SK-N-SH (cell line): ENCODE data around the gene EPHA10. TPM values are rescaled to one million over a fixed set of nuclear protein-coding genes. Genes with fewer than 3 reads are reported as not detected.

Experiments used
- CTCF ChIA-PET: fragments of 300-600, 350-600 bp; formaldehyde crosslinking; extraction: SDS; loops from one replicate; lab custom pipeline; 2021; lab: Yijun Ruan, JAX
- POLR2A ChIA-PET: fragments of 350-600 bp; sonication (Branson Sonifier 250); formaldehyde crosslinking; extraction: SDS; loops from one replicate; lab custom pipeline; 2020; ENCODE audit warnings: antibody characterized with exemption, inconsistent platforms; lab: Yijun Ruan, JAX
- DNase-seq: peaks from one replicate; pipeline ENCODE4 v3.0.0; 2012
- H2AFZ ChIP-seq: fragments of 200-600 bp; sonication (generic); 2 replicates; pipeline ENCODE4 v1.8.1; 2016; ENCODE audit warnings: antibody characterized with exemption, mild to moderate bottlenecking, low read depth
- H3F3A ChIP-seq: fragments of 200-600 bp; sonication (generic); replicated peaks from 2 replicates; pipeline ENCODE3; 2016; ENCODE audit warnings: antibody characterized with exemption, mild to moderate bottlenecking; ENCODE audit not compliant: insufficient read depth
- H3K27ac ChIP-seq, 2 experiments: fragments of 200-500 bp in 1 of 2; fragments of 200-600 bp in 1 of 2; sonication (Bioruptor generic) in 1 of 2; sonication (generic), shearing (Covaris generic) in 1 of 2; 2 replicates each; pipeline versions ENCODE4 v1.5.1 to v1.6.1; 2014 to 2016; ENCODE audit warnings: low read depth in 2 of 2, inconsistent platforms in 1 of 2, low read length in 1 of 2, mild to moderate bottlenecking in 1 of 2, mixed read lengths in 1 of 2
- H3K27me3 ChIP-seq: fragments of 200-600 bp; sonication (generic), shearing (Covaris generic); 2 replicates; pipeline ENCODE4 v1.6.1; 2016; ENCODE audit warnings: mixed run types; ENCODE audit not compliant: insufficient read depth
- H3K36me3 ChIP-seq, 2 experiments: fragments of 200-500 bp in 1 of 2; fragments of 200-600 bp in 1 of 2; sonication (Bioruptor generic) in 1 of 2; sonication (generic) in 1 of 2; replicated peaks in 1 of 2; 2 replicates each; pipeline versions ENCODE3 to v1.5.1; 2014 to 2016; ENCODE audit warnings: low read length in 1 of 2, mild to moderate bottlenecking in 1 of 2; ENCODE audit not compliant: insufficient read depth in 2 of 2, control insufficient read depth in 1 of 2
- H3K4me1 ChIP-seq, 2 experiments: fragments of 200-500 bp in 1 of 2; fragments of 200-600 bp in 1 of 2; sonication (Bioruptor generic) in 1 of 2; sonication (generic), shearing (Covaris generic) in 1 of 2; 2 replicates each; pipeline versions ENCODE4 v1.5.1 to v1.6.1; 2014 to 2016; ENCODE audit warnings: low read depth in 1 of 2, low read length in 1 of 2, mixed run types in 1 of 2; ENCODE audit not compliant: insufficient read depth in 2 of 2, control insufficient read depth in 1 of 2
- H3K4me2 ChIP-seq: fragments of 200-600 bp; sonication (generic), shearing (Covaris generic); 2 replicates; pipeline ENCODE4 v1.6.1; 2017; ENCODE audit warnings: mixed run types
- H3K4me3 ChIP-seq, 2 experiments: fragments of 200-500 bp in 1 of 2; fragments of 200-600 bp in 1 of 2; sonication (Bioruptor generic) in 1 of 2; sonication (generic), shearing (Covaris generic) in 1 of 2; 2 replicates each; pipeline versions ENCODE4 v1.5.1 to v1.8.1; 2014 to 2016; ENCODE audit warnings: low read depth in 2 of 2, inconsistent platforms in 1 of 2, low read length in 1 of 2, mild to moderate bottlenecking in 1 of 2, mixed read lengths in 1 of 2, moderate library complexity in 1 of 2
- H3K79me2 ChIP-seq: fragments of 200-600 bp; sonication (generic); 2 replicates; pipeline ENCODE4 v1.8.1; 2017; ENCODE audit warnings: mild to moderate bottlenecking; ENCODE audit not compliant: insufficient read depth
- H3K9ac ChIP-seq: fragments of 200-600 bp; sonication (generic); 2 replicates; pipeline ENCODE4 v1.6.1; 2017; ENCODE audit warnings: mixed run types
- H3K9me2 ChIP-seq: fragments of 200-600 bp; sonication (generic); 2 replicates; pipeline ENCODE4 v1.6.1; 2017; ENCODE audit warnings: mixed run types
- H3K9me3 ChIP-seq: fragments of 200-600 bp; sonication (generic); 2 replicates; pipeline ENCODE4 v1.6.1; 2017; ENCODE audit warnings: mixed run types, mild to moderate bottlenecking, moderate library complexity
- H4K20me1 ChIP-seq: fragments of 200-600 bp; sonication (generic); 2 replicates; pipeline ENCODE4 v1.6.1; 2017; ENCODE audit warnings: mild to moderate bottlenecking, mixed run types; ENCODE audit not compliant: insufficient read depth
- ELF1 ChIP-seq: IDR thresholded peaks from 2 replicates; pipeline ENCODE4 v1.4.0; 2012
- EP300 ChIP-seq, 2 experiments: IDR thresholded peaks; 2 replicates each; pipeline versions ENCODE4 v1.4.0 to v1.6.1; 2012; ENCODE audit warnings: borderline replicate concordance in 1 of 2, low read depth in 1 of 2, low read length in 1 of 2
- EZH2phosphoT487 ChIP-seq: fragments of 200-600 bp; sonication (generic); IDR thresholded peaks from 2 replicates; pipeline ENCODE4 v1.6.1; 2017; ENCODE audit warnings: low read depth, mixed run types, mild to moderate bottlenecking, antibody characterized with exemption, moderate library complexity, borderline replicate concordance
- FOSL2 ChIP-seq: IDR thresholded peaks from 2 replicates; pipeline ENCODE4 v1.4.0; 2012; ENCODE audit warnings: low read depth, mild to moderate bottlenecking, moderate library complexity, borderline replicate concordance
- FOXM1 ChIP-seq: IDR thresholded peaks from 2 replicates; pipeline ENCODE4 v1.4.0; 2012; ENCODE audit warnings: low read depth, mild to moderate bottlenecking
- GABPA ChIP-seq: IDR thresholded peaks from 2 replicates; pipeline ENCODE4 v1.4.0; 2012; ENCODE audit warnings: low read depth, mild to moderate bottlenecking
- GATA2 ChIP-seq: sonication (generic); formaldehyde crosslinking; IDR thresholded peaks from 2 replicates; pipeline ENCODE4 v1.5.0; 2020; ENCODE audit warnings: mild to moderate bottlenecking, missing genetic modification reagents
- JUND ChIP-seq: IDR thresholded peaks from 2 replicates; pipeline ENCODE4 v1.4.0; 2012
- MAX ChIP-seq: IDR thresholded peaks from 2 replicates; pipeline ENCODE4 v1.4.0; 2012; ENCODE audit warnings: low read depth
- MEF2A ChIP-seq: IDR thresholded peaks from 2 replicates; pipeline ENCODE4 v1.4.0; 2012; ENCODE audit warnings: low read depth, borderline replicate concordance
- MXI1 ChIP-seq: IDR thresholded peaks from 2 replicates; pipeline ENCODE4 v1.6.1; 2012; ENCODE audit warnings: mild to moderate bottlenecking, low read depth, low read length, improper control_type of control experiment
- NRF1 ChIP-seq: IDR thresholded peaks from 2 replicates; pipeline ENCODE4 v1.6.1; 2012; ENCODE audit warnings: low read depth, mild to moderate bottlenecking, low read length
- PBX3 ChIP-seq: IDR thresholded peaks from 2 replicates; pipeline ENCODE4; 2012
- RAD21 ChIP-seq: IDR thresholded peaks from 2 replicates; pipeline ENCODE4 v1.6.1; 2012; ENCODE audit warnings: mild to moderate bottlenecking, low read length
- RXRA ChIP-seq: IDR thresholded peaks from 2 replicates; pipeline ENCODE4 v1.4.0; 2012; ENCODE audit warnings: low read depth, mild to moderate bottlenecking, borderline replicate concordance
- SIN3A ChIP-seq: IDR thresholded peaks from 2 replicates; pipeline ENCODE4 v1.6.1; 2012; ENCODE audit warnings: low read depth, mild to moderate bottlenecking, low read length, moderate library complexity, borderline replicate concordance
- TCF12 ChIP-seq: IDR thresholded peaks from 2 replicates; pipeline ENCODE4 v1.4.0; 2012
- USF1 ChIP-seq: IDR thresholded peaks from 2 replicates; pipeline ENCODE4 v1.4.0; 2012; ENCODE audit warnings: low read depth, borderline replicate concordance
- WGBS: methylation state at CpG from one replicate; pipeline ENCODE4 v1.1.6; 2017; ENCODE audit warnings: low lambda C conversion rate; 5-methylcytosine and 5-hydroxymethylcytosine counted together
- polyA plus RNA-seq, 3 experiments: library from polyadenylated mRNA; depleted of rRNA; stranded (reverse); fragments of >200 nt; gene quantifications; 2 replicates each; pipeline ENCODE4 v1.2.3, GENCODE V29; 2012

The EPHA10 gene
- polyA plus RNA-seq, 1 of the 3 experiments (the other 2 are of a cell fraction), result 0.05 TPM

GRCh38 chr1:37762516-37762915 lies 2.4 kb downstream of the EPHA10 start:
- Histone ChIP-seq H3K9ac (no peak overlapping the region), H3K27ac (no peak overlapping the region), H3F3A (no peaks in the 10 kb centered on the region), H3K4me2 (no peak overlapping the region), H3K4me3 (no peak overlapping the region), H3K36me3 (no peaks in the 10 kb centered on the region), H3K27me3 (peaks cover 38% of the 10 kb centered on the region), H3K79me2 (no peaks in the 10 kb centered on the region), H3K9me3 (no peaks in the 10 kb centered on the region), H3K9me2 (no peaks in the 10 kb centered on the region), H2AFZ (no peak overlapping the region), H3K4me1 (peaks cover 0 to 13% of the 10 kb centered on the region in 2 experiments; a peak in 1 of 4 replicates), H4K20me1 (0 out of 2 replicates have a peak, but pooled peaks cover 3% of the 10 kb centered on the region)
- POLR2A ChIA-PET, result no interaction called here
- no peak for TF ChIP-seq MXI1
- WGBS, result 9% methylated on average over 2 of the region's 2 CpGs
- DNase-seq, result no peak
- CTCF ChIA-PET, result interaction anchor here (0.5 to 1.5 kb wide), 3 partner anchors 12 to 1381 kb away, joined by 3 to 5 read pairs (median 5); no protein-coding TSS in a partner anchor

- WGBS, result 82% methylated on average over 50 of the region's 68 CpGs
- Histone ChIP-seq H3K9ac (no peak overlapping the region), H3K4me2 (no peak overlapping the region)
- no peak for TF ChIP-seq GABPA
- TF ChIP-seq FOSL2, result no peak
- TF ChIP-seq USF1, result no peak
- no peak for TF ChIP-seq JUND
- no peak for TF ChIP-seq ELF1
- TF ChIP-seq NRF1, result no peak
- TF ChIP-seq MEF2A, result no peak
- TF ChIP-seq RXRA, result no peak
- TF ChIP-seq, all 33 proteins: peak for 0
- H4K20me1 ChIP-seq, result 0 out of 2 replicates have a peak, but pooled peaks cover 3% of the 10 kb centered on the region
- no peaks in the 10 kb centered on the region for H3K9me3 ChIP-seq
- H3K79me2 ChIP-seq, result no peaks in the 10 kb centered on the region
- POLR2A ChIA-PET, result no interaction called here
- DNase-seq, result no peak
- no peaks in the 10 kb centered on the region for H3K36me3 ChIP-seq
- peaks cover 32% of the 10 kb centered on the region for H3K27me3 ChIP-seq
- H2AFZ ChIP-seq, result no peak overlapping the region
- H3K4me3 ChIP-seq, result no peak overlapping the region
- H3K9me2 ChIP-seq, result no peaks in the 10 kb centered on the region
- no peak overlapping the region for H3K27ac ChIP-seq
- CTCF ChIA-PET, result no interaction called here
- H3F3A ChIP-seq, result no peaks in the 10 kb centered on the region
- peaks cover 0 to 12% of the 10 kb centered on the region in 2 experiments; a peak in 1 of 4 replicates for H3K4me1 ChIP-seq
Measured at GRCh38 chr1:37761416-37762095, 3.4 kb downstream of the EPHA10 start.

- Histone ChIP-seq H3K27me3 (peaks cover 19% of the 10 kb centered on the region), H4K20me1 (0 out of 2 replicates have a peak, but pooled peaks cover 3% of the 10 kb centered on the region), H3K4me2 (no peak overlapping the region), H3K36me3 (no peaks in the 10 kb centered on the region), H2AFZ (no peak overlapping the region), H3K9ac (no peak overlapping the region), H3K4me3 (no peak overlapping the region), H3K79me2 (no peaks in the 10 kb centered on the region), H3K4me1 (peaks cover 0 to 2% of the 10 kb centered on the region in 2 experiments; a peak in 1 of 4 replicates), H3F3A (no peaks in the 10 kb centered on the region), H3K27ac (no peak overlapping the region), H3K9me3 (no peaks in the 10 kb centered on the region), H3K9me2 (no peaks in the 10 kb centered on the region)
- ChIA-PET CTCF (interaction anchor here (1.4 kb wide), 1 partner anchor 12 kb away, joined by 5 read pairs; no protein-coding TSS in a partner anchor), POLR2A (no interaction called here)
- 28% methylated on average over 2 of the region's 2 CpGs for WGBS
- DNase-seq, result no peak
- TF ChIP-seq EZH2phosphoT487, result no peak
- TF ChIP-seq GATA2 (CRISPR knock-in tag), result no peak
- TF ChIP-seq RAD21, result no peak
- TF ChIP-seq USF1, result no peak
- no peak for TF ChIP-seq SIN3A
- TF ChIP-seq ELF1, result no peak
- no peak for TF ChIP-seq FOSL2
- no peak for TF ChIP-seq PBX3
- no peak for TF ChIP-seq FOXM1
- no peak for TF ChIP-seq JUND
- no peak for TF ChIP-seq RXRA
- TF ChIP-seq MAX, result no peak
- no peak for TF ChIP-seq MXI1
- no peak for TF ChIP-seq EP300 (IDR thresholded peaks at IDR 0.05; ENCODE audit: borderline replicate concordance in 1 of 2, low read depth in 1 of 2, low read length in 1 of 2)
- TF ChIP-seq TCF12, result no peak
Measured at GRCh38 chr1:37759451-37759850, 5.5 kb downstream of the EPHA10 start.
